Hepatocyte (in vitro differentiated cells): ENCODE measurements around the gene TLN1. TPM values are rescaled to one million over a fixed set of nuclear protein-coding genes. Genes with fewer than 3 reads are reported as not detected.

Source experiments
- microRNA-seq: library from miRNA; unstranded; fragments of <30 nt; microRNA quantifications from one replicate; pipeline ENCODE4, GENCODE V29; 2017
- polyA plus RNA-seq: library from polyadenylated mRNA; unstranded; fragments of >200 nt; fragmentation: Nextera tagmentation; extraction: Ambion mirVana; gene quantifications from 2 replicates; pipeline ENCODE4 v1.2.1, GENCODE V29; 2016
- small RNA-seq: library from RNA; depleted of rRNA; stranded (forward); fragments of <200 nt; gene quantifications from one replicate; pipeline ENCODE3, GENCODE V24; 2014
- total RNA-seq: library from RNA; depleted of rRNA; stranded (reverse); fragments of >200 nt; gene quantifications from 2 replicates; pipeline ENCODE4 v1.2.3, GENCODE V29; 2014

Gene TLN1
- total and polyA plus RNA-seq, 2 experiments from 2014 or later, result 70.5 to 113 TPM

Small RNAs within 50 kb of the gene (microRNA-seq; reads per million reads assigned to microRNA genes)
- gene MIR6852, result 1.8 reads per million
- gene MIR6853, result 2.2 reads per million

Small RNAs within 50 kb of the gene (small RNA-seq; reads per million reads assigned to genes)
- 0.19 reads per million for gene MIR6853
- gene RMRP, result not detected
- not detected for gene RN7SL22P

Other genes starting within 250 kb of the TLN1 start
- gene RUSC2, start 242.1 kb downstream of the TLN1 start, total RNA-seq, result 12.6 and 17.7 TPM in 2 replicates
- 16.6 and 17.5 TPM in 2 replicates for gene RUSC2, start 242.1 kb downstream of the TLN1 start, polyA plus RNA-seq
- gene TESK1, start 126.9 kb downstream of the TLN1 start, total RNA-seq, result 17.4 and 20.1 TPM in 2 replicates
- gene TESK1, start 126.9 kb downstream of the TLN1 start, polyA plus RNA-seq, result 27.2 and 30.3 TPM in 2 replicates
- 1.9 and 2.0 TPM in 2 replicates for gene CD72, start 113.8 kb downstream of the TLN1 start, total RNA-seq
- gene CD72, start 113.8 kb downstream of the TLN1 start, polyA plus RNA-seq, result 1.1 and 1.3 TPM in 2 replicates
- gene SIT1, start 81.3 kb downstream of the TLN1 start, total RNA-seq, result not detected in 2 replicates
- gene SIT1, start 81.3 kb downstream of the TLN1 start, polyA plus RNA-seq, result not detected in 2 replicates
- 1,377 and 3,174 TPM in 2 replicates for gene RMRP, start 74.2 kb downstream of the TLN1 start, total RNA-seq
- not detected in 2 replicates for gene RMRP, start 74.2 kb downstream of the TLN1 start, polyA plus RNA-seq
- 12.1 and 13.8 TPM in 2 replicates for gene CCDC107, start 73.9 kb downstream of the TLN1 start, total RNA-seq
- 39.5 and 42.2 TPM in 2 replicates for gene CCDC107, start 73.9 kb downstream of the TLN1 start, polyA plus RNA-seq
- gene ARHGEF39, start 67.0 kb downstream of the TLN1 start, total RNA-seq, result 1.8 and 9.4 TPM in 2 replicates
- 5.2 and 5.6 TPM in 2 replicates for gene ARHGEF39, start 67.0 kb downstream of the TLN1 start, polyA plus RNA-seq
- gene CA9, start 58.3 kb downstream of the TLN1 start, total RNA-seq, result 0.27 TPM in 1 of 2 replicates, not detected in the other
- gene CA9, start 58.3 kb downstream of the TLN1 start, polyA plus RNA-seq, result 2.1 and 2.4 TPM in 2 replicates
- 98.7 and 106 TPM in 2 replicates for gene TPM2, start 42.3 kb downstream of the TLN1 start, total RNA-seq
- 166 and 203 TPM in 2 replicates for gene TPM2, start 42.3 kb downstream of the TLN1 start, polyA plus RNA-seq
- 54.6 and 69.6 TPM in 2 replicates for gene CREB3, start 471 bp upstream of the TLN1 start, total RNA-seq
- gene CREB3, start 471 bp upstream of the TLN1 start, polyA plus RNA-seq, result 79.8 and 79.9 TPM in 2 replicates
- 58.5 and 60.5 TPM in 2 replicates for gene GBA2, start 17.0 kb upstream of the TLN1 start, total RNA-seq
- gene GBA2, start 17.0 kb upstream of the TLN1 start, polyA plus RNA-seq, result 77.5 and 80.2 TPM in 2 replicates
- gene RGP1, start 17.1 kb upstream of the TLN1 start, total RNA-seq, result 17.1 and 19.3 TPM in 2 replicates
- gene RGP1, start 17.1 kb upstream of the TLN1 start, polyA plus RNA-seq, result 11.2 and 11.4 TPM in 2 replicates
- gene MSMP, start 22.1 kb upstream of the TLN1 start, total RNA-seq, result not detected in 2 replicates
- gene MSMP, start 22.1 kb upstream of the TLN1 start, polyA plus RNA-seq, result not detected in 2 replicates
- 12.8 and 13.9 TPM in 2 replicates for gene NPR2, start 59.4 kb upstream of the TLN1 start, total RNA-seq
- gene NPR2, start 59.4 kb upstream of the TLN1 start, polyA plus RNA-seq, result 12.2 and 14.4 TPM in 2 replicates
- gene SPAG8, start 80.1 kb upstream of the TLN1 start, total RNA-seq, result 0.10 and 1.4 TPM in 2 replicates
- 0.55 and 0.63 TPM in 2 replicates for gene SPAG8, start 80.1 kb upstream of the TLN1 start, polyA plus RNA-seq
- 31.9 and 45.7 TPM in 2 replicates for gene HINT2, start 82.8 kb upstream of the TLN1 start, total RNA-seq
- gene HINT2, start 82.8 kb upstream of the TLN1 start, polyA plus RNA-seq, result 81.4 and 87.3 TPM in 2 replicates
- gene FAM221B, start 96.5 kb upstream of the TLN1 start, total RNA-seq, result not detected in 2 replicates
- 0.26 TPM in 1 of 2 replicates, not detected in the other for gene FAM221B, start 96.5 kb upstream of the TLN1 start, polyA plus RNA-seq
- gene TMEM8B, start 97.0 kb upstream of the TLN1 start, total RNA-seq, result 7.5 and 12.3 TPM in 2 replicates
- gene TMEM8B, start 97.0 kb upstream of the TLN1 start, polyA plus RNA-seq, result 13.4 and 14.6 TPM in 2 replicates
- gene OR13J1, start 138.2 kb upstream of the TLN1 start, total RNA-seq, result not detected in 2 replicates
- gene OR13J1, start 138.2 kb upstream of the TLN1 start, polyA plus RNA-seq, result not detected in 2 replicates
- gene HRCT1, start 174.0 kb upstream of the TLN1 start, total RNA-seq, result 0.24 and 0.90 TPM in 2 replicates
- gene HRCT1, start 174.0 kb upstream of the TLN1 start, polyA plus RNA-seq, result 0.72 and 1.8 TPM in 2 replicates
- not detected in 2 replicates for gene SPAAR, start 177.3 kb upstream of the TLN1 start, total RNA-seq
- gene SPAAR, start 177.3 kb upstream of the TLN1 start, polyA plus RNA-seq, result 0.52 TPM in 1 of 2 replicates, not detected in the other
- 0.27 TPM in 1 of 2 replicates, not detected in the other for gene OR2S2, start 226.0 kb upstream of the TLN1 start, total RNA-seq
- not detected in 2 replicates for gene OR2S2, start 226.0 kb upstream of the TLN1 start, polyA plus RNA-seq